Activated CD8-positive, alpha-beta memory T cell treated with anti-CD3 and anti-CD28 coated beads, Interleukin-2, amount 50 U/mL, for 4 hours (primary cell): ENCODE data around the gene HHAT.
"Not testable (repeated sequence)": the region's sequence is repeated elsewhere in the genome, so short reads cannot be mapped to it uniquely, and the experiment has no call there.

Source experiments
- DNase-seq: peaks from one replicate; pipeline ENCODE4 v3.0.0-alpha.2; 2020

Gene HHAT

DNA sequence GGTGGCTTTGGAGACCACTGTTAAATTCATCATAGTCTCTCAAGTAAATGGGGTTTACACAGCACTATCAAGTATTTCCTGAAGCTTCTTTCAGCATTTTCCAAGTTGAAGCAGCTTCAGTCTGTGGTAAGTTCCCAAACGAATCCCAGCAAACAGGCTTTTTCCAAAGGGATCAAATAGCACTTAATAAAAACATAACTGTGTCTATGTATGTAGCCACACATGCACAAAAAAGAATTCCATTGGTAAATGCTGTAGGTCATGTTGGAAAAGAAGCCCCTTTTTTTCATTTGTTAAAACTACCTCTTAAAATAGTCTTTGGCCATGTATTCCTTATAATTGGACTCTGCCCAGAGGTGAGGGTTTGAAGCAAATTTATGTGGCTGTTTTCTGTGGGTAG is 69.8 kb downstream of the HHAT start:
- DNase-seq = no peak

DNA sequence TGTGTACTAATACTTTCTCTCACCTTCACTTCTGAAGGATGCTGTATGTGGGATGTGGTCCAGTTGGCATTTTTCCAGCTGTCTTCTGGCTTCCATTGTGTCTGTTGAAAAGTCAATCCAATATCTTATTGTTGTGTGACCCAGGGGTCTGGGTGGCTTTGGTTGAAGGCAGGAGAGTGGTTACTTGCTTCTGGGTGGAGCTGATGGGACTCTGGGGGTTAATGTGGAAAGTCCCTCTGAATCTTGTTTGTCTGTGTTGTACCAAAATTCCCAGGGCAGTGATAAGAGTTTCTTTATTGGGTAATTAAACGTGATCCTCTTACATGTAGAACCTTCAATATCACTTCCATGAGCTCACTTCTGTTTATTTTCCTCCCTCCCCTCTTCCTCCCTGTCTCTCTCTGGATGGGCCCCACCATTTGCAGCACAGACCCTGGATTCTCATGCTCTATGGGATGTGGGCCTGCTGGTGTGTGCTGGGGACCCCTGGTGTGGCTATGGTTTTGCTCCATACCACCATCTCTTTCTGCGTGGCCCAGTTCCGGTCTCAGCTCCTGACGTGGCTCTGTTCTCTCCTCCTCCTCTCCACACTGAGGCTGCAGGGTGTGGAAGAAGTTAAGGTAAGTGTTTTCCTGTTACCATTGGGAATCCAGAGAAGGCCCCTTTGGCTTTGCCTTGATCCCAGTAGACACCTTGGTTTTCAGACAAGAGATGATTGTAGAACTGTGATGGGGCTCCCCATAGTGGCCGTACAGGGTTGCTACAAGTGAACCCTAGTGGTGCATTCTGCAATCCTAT is 71.5 kb downstream of the HHAT start:
- DNase-seq = peak; percentile 30

GRCh38 chr1:210402560-210402959 is 73.9 kb downstream of the HHAT start:
- no peak for DNase-seq

GRCh38 chr1:210405316-210405715 is 76.6 kb downstream of the HHAT start:
- DNase-seq = no peak

DNA sequence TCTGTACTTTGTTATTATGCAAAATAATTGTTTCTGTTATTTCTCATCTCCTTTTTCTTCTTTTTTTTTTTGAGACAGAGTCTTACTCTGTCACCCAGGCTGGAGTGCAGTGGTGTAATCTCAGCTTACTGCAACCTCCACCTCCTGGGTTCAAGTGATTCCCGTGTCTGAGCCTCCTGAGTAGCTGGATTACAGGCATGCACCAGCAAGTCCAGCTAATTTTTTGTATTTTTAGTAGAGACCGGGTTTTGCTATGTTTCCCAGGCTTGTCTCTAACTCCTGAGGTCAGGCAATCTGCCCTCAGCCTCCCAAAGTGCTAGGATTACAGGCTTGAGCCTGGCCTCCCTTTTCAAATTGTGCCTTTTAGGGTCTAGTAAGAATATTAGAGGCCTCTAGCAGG is 77.6 kb downstream of the HHAT start:
- DNase-seq = not testable (repeated sequence)

DNA sequence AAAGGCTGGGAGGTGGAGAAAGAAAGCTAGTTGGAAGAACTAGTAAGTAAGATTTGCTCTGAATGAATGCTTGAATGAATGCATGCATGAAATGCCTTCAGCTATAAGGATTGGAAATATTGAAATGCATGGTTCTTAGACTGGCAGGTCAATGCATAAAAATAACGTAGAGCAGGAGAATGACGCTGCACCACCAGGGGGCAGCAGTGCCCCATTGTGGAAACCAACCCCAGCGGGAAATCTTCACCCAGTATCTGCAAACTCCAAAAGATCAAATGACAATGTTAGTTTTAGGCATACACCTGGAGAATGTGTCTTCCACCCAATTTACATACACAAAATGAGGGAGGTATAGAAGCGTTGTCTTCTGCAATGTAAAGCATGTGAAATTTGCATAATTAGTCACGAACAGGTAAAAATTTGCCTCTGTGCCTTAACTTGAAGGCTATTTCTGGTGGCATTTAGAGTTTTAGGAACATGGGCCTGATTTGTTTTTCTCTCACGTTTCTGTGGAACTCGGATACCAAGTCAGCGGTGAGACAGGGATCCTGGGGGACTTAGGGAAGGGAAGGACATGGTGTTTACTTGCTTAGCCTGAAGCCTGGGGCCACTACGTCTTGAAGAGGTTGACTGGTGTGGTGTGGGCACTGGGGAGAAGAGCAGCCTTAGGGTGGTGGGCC is 78.6 kb downstream of the HHAT start:
- DNase-seq = peak; percentile 78

DNA sequence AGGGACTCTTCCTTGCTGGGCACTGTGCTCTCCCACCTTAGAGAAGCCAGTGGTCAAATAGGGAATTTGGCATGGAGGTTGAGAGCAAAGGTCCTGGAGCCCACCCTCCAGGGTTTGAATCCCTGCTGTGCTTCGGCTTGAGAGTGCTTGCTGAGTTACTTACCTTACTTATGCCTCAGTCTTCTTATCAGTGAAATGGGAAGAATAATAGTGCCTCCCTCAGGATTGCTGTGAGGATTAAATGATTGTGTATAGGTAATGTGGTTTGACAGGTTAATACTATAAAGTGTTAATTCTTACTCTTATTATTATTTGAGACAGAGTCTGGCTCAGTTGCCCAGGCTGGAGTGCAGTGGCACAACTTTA is 79.2 kb downstream of the HHAT start:
- DNase-seq = no peak

- DNase-seq = no peak
Measured at GRCh38 chr1:210412240-210412639, 83.5 kb downstream of the HHAT start.

- no peak for DNase-seq
Measured at GRCh38 chr1:210413951-210414350, 85.2 kb downstream of the HHAT start.

- no peak for DNase-seq
Measured at GRCh38 chr1:210415846-210416448, 87.2 kb downstream of the HHAT start.

GRCh38 chr1:210416681-210417080 is 88.0 kb downstream of the HHAT start:
- DNase-seq = no peak

DNA sequence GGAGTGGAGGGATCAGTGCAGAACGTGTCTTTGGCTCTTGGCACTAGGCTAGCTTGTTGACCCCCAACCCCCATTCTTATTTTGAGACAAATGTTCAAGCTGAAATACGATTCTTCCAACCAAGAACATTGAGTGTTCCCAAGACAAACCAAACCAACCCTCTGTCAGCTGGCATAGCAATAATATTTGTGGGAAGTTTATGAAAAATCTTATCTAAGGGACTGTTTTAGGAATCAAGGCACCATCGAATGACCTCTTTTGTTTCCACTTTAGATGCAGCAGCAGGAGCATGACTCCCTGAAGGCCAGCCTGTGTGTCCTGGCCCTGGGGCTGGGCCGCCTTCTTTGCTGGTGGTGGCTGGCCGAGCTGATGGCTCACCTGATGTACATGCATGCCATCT is 89.2 kb downstream of the HHAT start:
- DNase-seq = no peak

- DNase-seq = no peak
Measured at GRCh38 chr1:210418863-210419650, 90.4 kb downstream of the HHAT start.

DNA sequence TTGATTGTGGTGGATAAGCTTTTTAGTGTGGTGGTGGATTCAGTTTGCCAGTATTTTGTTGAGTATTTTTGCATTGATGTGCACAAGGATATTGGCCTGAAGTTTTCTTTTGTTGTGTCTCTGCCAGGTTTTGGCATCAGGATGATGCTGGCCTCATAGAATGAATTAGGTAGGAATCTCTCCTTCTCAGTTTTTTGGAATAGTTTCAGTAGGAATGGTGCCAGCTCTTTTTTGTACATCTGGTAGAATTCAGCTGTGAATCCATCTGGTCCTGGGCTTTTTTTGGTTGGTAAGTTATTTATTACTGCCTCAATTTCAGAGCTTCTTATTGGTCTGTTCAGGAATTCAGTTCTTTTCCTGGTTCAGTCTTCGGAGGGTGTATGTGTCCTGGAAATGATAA is 98.0 kb downstream of the HHAT start:
- DNase-seq = not testable (repeated sequence)

DNA sequence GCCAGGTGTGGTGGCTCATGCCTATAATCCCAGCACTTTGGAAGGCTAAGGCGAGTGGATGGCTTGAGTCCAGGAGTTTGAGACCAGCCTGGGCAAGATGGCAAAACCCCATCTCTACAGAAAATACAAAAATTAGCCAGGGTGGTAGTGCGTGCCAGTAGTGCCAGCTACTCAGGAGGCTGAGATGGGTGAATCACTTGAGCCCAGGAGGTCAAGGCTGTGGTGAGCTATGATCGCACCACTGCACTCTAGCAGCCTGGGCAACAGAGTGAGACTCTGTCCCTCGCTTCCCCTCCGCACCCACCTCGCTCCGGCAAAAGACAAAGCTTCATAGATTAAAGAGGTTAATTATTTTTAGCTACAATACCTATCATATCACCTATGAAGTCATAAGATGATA is 100.0 kb downstream of the HHAT start:
- DNase-seq = no peak

DNA sequence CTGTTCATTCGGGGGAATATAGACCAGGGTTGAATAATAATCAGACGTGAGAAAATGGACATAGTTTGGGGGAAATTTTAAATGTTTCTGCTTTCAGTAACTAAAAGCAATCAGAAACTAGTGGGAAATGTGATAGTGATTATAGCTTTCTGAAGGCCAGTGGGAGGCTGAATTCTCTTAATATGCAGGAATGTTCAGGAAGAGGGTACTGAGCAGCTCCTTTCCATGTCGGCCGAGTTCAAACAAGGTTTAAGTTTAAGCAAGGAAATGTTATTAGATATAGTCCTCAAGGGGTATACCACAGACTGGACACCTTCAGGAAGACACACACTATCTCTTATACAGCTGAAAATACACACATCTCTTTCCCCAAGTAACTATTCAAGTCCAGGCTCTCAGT is 105.5 kb downstream of the HHAT start:
- no peak for DNase-seq

DNA sequence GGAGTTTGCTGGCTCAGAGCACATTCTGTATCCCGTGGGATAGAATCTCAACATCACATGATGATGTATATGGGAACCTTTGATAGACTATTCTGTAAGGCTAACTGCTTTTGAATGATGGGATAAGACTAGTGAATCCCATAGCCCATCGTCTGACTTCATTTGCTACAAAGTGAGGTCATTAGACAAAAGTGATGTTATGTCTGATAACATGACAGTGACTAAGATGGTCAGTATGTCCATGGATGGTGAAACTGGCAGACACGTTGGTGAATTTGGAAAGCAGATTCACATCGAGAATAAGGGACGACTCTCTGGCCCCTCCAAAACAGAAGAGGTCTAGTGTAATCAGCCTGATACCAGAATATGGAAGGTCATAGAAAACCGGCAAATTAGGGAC is 108.4 kb downstream of the HHAT start:
- DNase-seq = no peak

- DNase-seq = no peak
Measured at GRCh38 chr1:210437781-210438180, 109.1 kb downstream of the HHAT start.

- no peak for DNase-seq
Measured at GRCh38 chr1:210438928-210439841, 110.5 kb downstream of the HHAT start.

GRCh38 chr1:210440081-210440480 is 111.4 kb downstream of the HHAT start:
- DNase-seq = no peak

- DNase-seq = no peak
Measured at GRCh38 chr1:210441028-210441427, 112.3 kb downstream of the HHAT start.

DNA sequence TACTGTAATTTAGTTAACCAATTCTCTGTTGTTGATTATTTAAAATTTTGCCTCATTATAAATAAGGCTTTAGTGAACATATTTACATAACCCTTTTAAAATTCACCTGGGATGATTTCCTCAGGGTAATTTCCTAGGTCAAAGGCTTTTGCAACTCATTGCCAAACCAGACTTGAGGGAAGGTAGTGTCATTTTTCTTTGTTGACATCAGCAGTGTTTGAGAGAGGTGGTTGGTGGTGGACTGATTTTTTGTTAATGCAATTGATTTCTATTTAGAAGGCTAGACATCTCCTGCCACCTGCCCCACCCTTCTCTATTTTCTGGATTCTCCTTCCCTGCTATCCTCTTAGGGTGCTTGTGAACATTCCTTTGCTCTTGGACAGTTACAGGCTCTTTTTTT is 116.8 kb downstream of the HHAT start:
- DNase-seq = no peak
